Measurements from ENCODE around the gene VDAC1. TPM values are rescaled to one million over a fixed set of nuclear protein-coding genes. Genes with fewer than 3 reads are reported as not detected.

Gene VDAC1
- total RNA-seq, 2 experiments from 2014 or later, result 46.8 to 50.9 TPM

DNA sequence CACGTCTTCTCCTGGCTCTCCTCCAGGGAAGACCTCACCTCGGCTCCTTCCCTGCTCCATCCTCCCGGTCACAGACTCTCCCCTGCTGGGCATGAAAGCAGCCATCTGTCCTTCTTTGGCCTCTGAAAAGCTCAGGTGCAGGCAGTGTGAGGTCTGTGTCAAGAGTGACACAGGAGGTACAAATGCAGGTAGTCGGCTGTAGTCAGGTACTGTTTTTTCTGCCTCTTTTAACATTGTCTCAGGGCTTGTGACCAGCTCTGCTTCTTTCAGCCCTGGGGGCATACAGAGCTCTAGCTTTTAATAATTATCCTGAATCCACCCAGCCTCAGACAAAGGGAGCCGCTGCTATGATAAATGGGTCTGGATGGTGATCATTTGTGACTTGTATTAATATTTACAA is 82.8 kb downstream of the VDAC1 start:
- no peaks in the 10 kb centered on the region for H3K36me3 Mint-ChIP-seq (ENCODE audit: low read depth)
- H3K4me3 Mint-ChIP-seq, result no peak overlapping the region
- no peak overlapping the region for H3K27ac ChIP-seq (ENCODE audit: low read depth in 1 of 2, low read length in 2 of 2)
- H3K9me3 Mint-ChIP-seq, result no peaks in the 10 kb centered on the region
- no peak overlapping the region for H3K27ac Mint-ChIP-seq
- no peaks in the 10 kb centered on the region for H3K4me1 ChIP-seq (ENCODE audit: insufficient read depth, low read length)
- H3K27me3 ChIP-seq (ENCODE audit: control insufficient read depth in 1 of 2, insufficient read depth in 2 of 2, low read length in 2 of 2), result no peaks in the 10 kb centered on the region
- ChIA-PET POLR2A (no interaction called here), CTCF (no interaction called here)
- DNase-seq (no peak), ATAC-seq (ENCODE audit: poor library complexity) (no peak)
- TF ChIP-seq, protein P1, sequence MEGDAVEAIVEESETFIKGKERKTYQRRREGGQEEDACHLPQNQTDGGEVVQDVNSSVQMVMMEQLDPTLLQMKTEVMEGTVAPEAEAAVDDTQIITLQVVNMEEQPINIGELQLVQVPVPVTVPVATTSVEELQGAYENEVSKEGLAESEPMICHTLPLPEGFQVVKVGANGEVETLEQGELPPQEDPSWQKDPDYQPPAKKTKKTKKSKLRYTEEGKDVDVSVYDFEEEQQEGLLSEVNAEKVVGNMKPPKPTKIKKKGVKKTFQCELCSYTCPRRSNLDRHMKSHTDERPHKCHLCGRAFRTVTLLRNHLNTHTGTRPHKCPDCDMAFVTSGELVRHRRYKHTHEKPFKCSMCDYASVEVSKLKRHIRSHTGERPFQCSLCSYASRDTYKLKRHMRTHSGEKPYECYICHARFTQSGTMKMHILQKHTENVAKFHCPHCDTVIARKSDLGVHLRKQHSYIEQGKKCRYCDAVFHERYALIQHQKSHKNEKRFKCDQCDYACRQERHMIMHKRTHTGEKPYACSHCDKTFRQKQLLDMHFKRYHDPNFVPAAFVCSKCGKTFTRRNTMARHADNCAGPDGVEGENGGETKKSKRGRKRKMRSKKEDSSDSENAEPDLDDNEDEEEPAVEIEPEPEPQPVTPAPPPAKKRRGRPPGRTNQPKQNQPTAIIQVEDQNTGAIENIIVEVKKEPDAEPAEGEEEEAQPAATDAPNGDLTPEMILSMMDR (IDR thresholded peaks at IDR 0.05), result no peak
- peaks cover 0 to 3% of the 10 kb centered on the region in 2 experiments for H3K9me3 ChIP-seq (ENCODE audit: control insufficient read depth in 1 of 2, insufficient read depth in 1 of 2, low read length in 2 of 2)
- H3K4me1 Mint-ChIP-seq (ENCODE audit: low read depth), result no peaks in the 10 kb centered on the region
- intact Hi-C loops (cut with DNase I, micrococcal nuclease), result no loop called here
- H3K36me3 ChIP-seq (ENCODE audit: insufficient read depth, low read length), result no peaks in the 10 kb centered on the region
- H3K27me3 Mint-ChIP-seq, result no peaks in the 10 kb centered on the region
- no peak overlapping the region for H3K4me3 ChIP-seq (ENCODE audit: low read length)

Other genes starting within 250 kb of the VDAC1 start
- 10 to 100 TPM; 12.3 to 15.5 TPM for gene C5orf15, start 36.4 kb downstream of the VDAC1 start, total RNA-seq
- 100 to 1,000 TPM; 480 to 493 TPM for gene TCF7, start 109.7 kb upstream of the VDAC1 start, total RNA-seq
- gene SKP1, start 172.0 kb upstream of the VDAC1 start, total RNA-seq, result 100 to 1,000 TPM; 303 to 314 TPM
- gene PPP2CA, start 221.1 kb upstream of the VDAC1 start, total RNA-seq, result 100 to 1,000 TPM; 188 to 195 TPM